Stimulated activated CD8-positive, alpha-beta memory T cell treated with anti-CD3 and anti-CD28 coated beads, Interleukin-4, amount 100 ng/mL, for 24 hours (primary cell): ENCODE measurements around the gene NUAK1.

Experiments
- DNase-seq: peaks from one replicate; pipeline ENCODE4 v3.0.0-alpha.2; 2020; ENCODE audit warnings: low read depth

NUAK1 gene

GRCh38 chr12:106063826-106064720 lies 74.7 kb downstream of the NUAK1 start:
- no peak for DNase-seq

- no peak for DNase-seq
These were observed 76.1 kb downstream of the NUAK1 start for GRCh38 chr12:106062693-106063092.

- no peak for DNase-seq
These were observed 80.2 kb downstream of the NUAK1 start for GRCh38 chr12:106058256-106059182.

GRCh38 chr12:106054049-106054448 lies 84.7 kb downstream of the NUAK1 start:
- DNase-seq = no peak

- no peak for DNase-seq
These were observed 86.8 kb downstream of the NUAK1 start for GRCh38 chr12:106051853-106052531.

- DNase-seq = no peak
These were observed 89.2 kb downstream of the NUAK1 start for GRCh38 chr12:106049546-106049945.

- DNase-seq = no peak
These were observed 89.6 kb downstream of the NUAK1 start for GRCh38 chr12:106049105-106049504.

GRCh38 chr12:106048676-106049075 lies 90.1 kb downstream of the NUAK1 start:
- DNase-seq = no peak

GRCh38 chr12:106048016-106048415 lies 90.7 kb downstream of the NUAK1 start:
- DNase-seq = no peak

- no peak for DNase-seq
These were observed 91.8 kb downstream of the NUAK1 start for GRCh38 chr12:106046947-106047346.

- no peak for DNase-seq
These were observed 92.4 kb downstream of the NUAK1 start for GRCh38 chr12:106046301-106046846.

GRCh38 chr12:106045251-106045674 lies 93.5 kb downstream of the NUAK1 start:
- no peak for DNase-seq

- no peak for DNase-seq
These were observed 94.0 kb downstream of the NUAK1 start for GRCh38 chr12:106044773-106045172.

- no peak for DNase-seq
These were observed 96.7 kb downstream of the NUAK1 start for GRCh38 chr12:106042037-106042436.

GRCh38 chr12:106040521-106040920 lies 98.2 kb downstream of the NUAK1 start:
- DNase-seq = no peak

GRCh38 chr12:106039646-106040404 lies 98.9 kb downstream of the NUAK1 start:
- DNase-seq = no peak

- no peak for DNase-seq
These were observed 99.5 kb downstream of the NUAK1 start for GRCh38 chr12:106039242-106039641.

GRCh38 chr12:106037524-106038298 lies 101.0 kb downstream of the NUAK1 start:
- DNase-seq = no peak

- DNase-seq = no peak
These were observed 103.3 kb downstream of the NUAK1 start for GRCh38 chr12:106035421-106035820.

GRCh38 chr12:106034316-106034715 lies 104.4 kb downstream of the NUAK1 start:
- no peak for DNase-seq
